H9 (cell line): ENCODE data around the gene RRP9. TPM values are rescaled to one million over a fixed set of nuclear protein-coding genes. Genes with fewer than 3 reads are reported as not detected.

Experiments used
- DNase-seq: peaks from one replicate; pipeline ENCODE4 v3.0.0-alpha.2; 2017
- H2AFZ ChIP-seq: one replicate; pipeline ENCODE4 v1.6.1; 2013; ENCODE audit warnings: mild to moderate bottlenecking, low read length, control low read depth, moderate library complexity
- H2AK5ac ChIP-seq: 2 replicates; pipeline ENCODE4 v1.6.1; 2013; ENCODE audit warnings: low read length, control low read depth, mixed read lengths; ENCODE audit not compliant: insufficient read length
- H2BK120ac ChIP-seq: one replicate; pipeline ENCODE4 v1.6.1; 2013; ENCODE audit warnings: low read depth, mild to moderate bottlenecking, low read length, control low read depth, inconsistent platforms; ENCODE audit not compliant: poor library complexity, severe bottlenecking
- H2BK12ac ChIP-seq: 2 replicates; pipeline ENCODE4 v1.6.1; 2013; ENCODE audit warnings: low read length, control low read depth, mixed read lengths, low read depth; ENCODE audit not compliant: insufficient read length
- H2BK15ac ChIP-seq: 2 replicates; pipeline ENCODE4 v1.6.1; 2013; ENCODE audit warnings: low read depth, low read length, control low read depth
- H2BK20ac ChIP-seq: one replicate; pipeline ENCODE4 v1.6.1; 2013; ENCODE audit warnings: low read depth, mild to moderate bottlenecking, low read length, control low read depth, inconsistent platforms; ENCODE audit not compliant: poor library complexity, severe bottlenecking
- H2BK5ac ChIP-seq: 2 replicates; pipeline ENCODE4 v1.6.1; 2013; ENCODE audit warnings: low read length, control low read depth, mixed read lengths; ENCODE audit not compliant: insufficient read length
- H3K14ac ChIP-seq: 2 replicates; pipeline ENCODE4 v1.6.1; 2013; ENCODE audit warnings: low read length, control low read depth; ENCODE audit not compliant: insufficient read depth
- H3K18ac ChIP-seq: 2 replicates; pipeline ENCODE4 v1.6.1; 2013; ENCODE audit warnings: low read depth, mild to moderate bottlenecking, mixed read lengths, low read length, control low read depth; ENCODE audit not compliant: insufficient read length
- H3K23ac ChIP-seq: 2 replicates; pipeline ENCODE4 v1.6.1; 2013; ENCODE audit warnings: low read length, control low read depth, mixed read lengths, low read depth; ENCODE audit not compliant: insufficient read length
- H3K23me2 ChIP-seq: 2 replicates; pipeline ENCODE4 v1.6.1; 2013; ENCODE audit warnings: low read depth, mild to moderate bottlenecking, mixed read lengths, low read length, control low read depth; ENCODE audit not compliant: insufficient read length, poor library complexity, severe bottlenecking
- H3K27ac ChIP-seq: 2 replicates; pipeline ENCODE4 v1.5.1; 2013; ENCODE audit warnings: low read length, control low read depth, mixed read lengths, low read depth; ENCODE audit not compliant: insufficient read length
- H3K27me3 ChIP-seq: 2 replicates; pipeline ENCODE4 v1.6.1; 2013; ENCODE audit warnings: low read length, control low read depth, inconsistent platforms; ENCODE audit not compliant: insufficient read depth
- H3K4ac ChIP-seq: 2 replicates; pipeline ENCODE4 v1.6.1; 2013; ENCODE audit warnings: low read depth, mild to moderate bottlenecking, control low read depth, inconsistent platforms, low read length, moderate library complexity
- H3K4me1 ChIP-seq: 2 replicates; pipeline ENCODE4 v1.6.1; 2013; ENCODE audit warnings: low read length, control low read depth, inconsistent platforms; ENCODE audit not compliant: insufficient read depth
- H3K4me2 ChIP-seq: 2 replicates; pipeline ENCODE4 v1.6.1; 2013; ENCODE audit warnings: low read length, control low read depth, mixed read lengths; ENCODE audit not compliant: insufficient read length, insufficient read depth
- H3K56ac ChIP-seq: 2 replicates; pipeline ENCODE4 v1.6.1; 2013; ENCODE audit warnings: low read depth, mild to moderate bottlenecking, mixed read lengths, low read length, control low read depth; ENCODE audit not compliant: insufficient read length
- H3K79me1 ChIP-seq: 2 replicates; pipeline ENCODE4 v1.6.1; 2013; ENCODE audit warnings: low read depth, mild to moderate bottlenecking, moderate library complexity, low read length, control low read depth, inconsistent platforms; ENCODE audit not compliant: insufficient read depth, poor library complexity, severe bottlenecking
- H3K79me2 ChIP-seq: 2 replicates; pipeline ENCODE4 v1.6.1; 2013; ENCODE audit warnings: low read length, control low read depth, inconsistent platforms; ENCODE audit not compliant: insufficient read depth
- H3K9ac ChIP-seq: 2 replicates; pipeline ENCODE4 v1.6.1; 2013; ENCODE audit warnings: low read length, control low read depth, mixed read lengths; ENCODE audit not compliant: insufficient read length; ENCODE audit errors: extremely low read depth
- H3K9me3 ChIP-seq: one replicate; pipeline ENCODE4 v1.6.1; 2013; ENCODE audit warnings: low read depth, low read length, inconsistent platforms; ENCODE audit not compliant: control insufficient read depth
- H3T11ph ChIP-seq: one replicate; pipeline ENCODE4 v1.6.1; 2013; ENCODE audit warnings: mild to moderate bottlenecking, low read length, control low read depth, inconsistent platforms
- H4K20me1 ChIP-seq: one replicate; pipeline ENCODE4 v1.6.1; 2013; ENCODE audit not compliant: control insufficient read depth, insufficient read length, insufficient read depth
- H4K5ac ChIP-seq: 2 replicates; pipeline ENCODE4 v1.6.1; 2013; ENCODE audit warnings: low read depth, mild to moderate bottlenecking, mixed read lengths, low read length, control low read depth; ENCODE audit not compliant: insufficient read length
- H4K8ac ChIP-seq: replicated peaks from 2 replicates; pipeline ENCODE4 v1.6.1; 2013; ENCODE audit warnings: low read length, control low read depth, mixed read lengths, low read depth; ENCODE audit not compliant: insufficient read length
- H4K91ac ChIP-seq: 2 replicates; pipeline ENCODE4 v1.6.1; 2013; ENCODE audit warnings: low read depth, mild to moderate bottlenecking, moderate library complexity, mixed read lengths, low read length, control low read depth; ENCODE audit not compliant: insufficient read length
- H3K27ac Mint-ChIP-seq, 3 experiments: 2 replicates in 2 of 3; 3 replicates in 1 of 3; pipeline ENCODE4 v1.8.0; 2020 to 2021; ENCODE audit warnings: mixed read lengths in 3 of 3, mild to moderate bottlenecking in 1 of 3, moderate library complexity in 1 of 3
- H3K27me3 Mint-ChIP-seq: 2 replicates; pipeline ENCODE4 v1.8.0; 2021; ENCODE audit warnings: low read depth, mild to moderate bottlenecking, moderate library complexity, mixed read lengths
- H3K36me3 Mint-ChIP-seq, 3 experiments: 2 replicates in 2 of 3; 3 replicates in 1 of 3; pipeline ENCODE4 v1.8.0; 2020 to 2021; ENCODE audit warnings: low read depth in 3 of 3, mixed read lengths in 3 of 3; ENCODE audit not compliant: insufficient read depth in 1 of 3
- H3K4me1 Mint-ChIP-seq, 2 experiments: 2 replicates each; pipeline ENCODE4 v1.8.0; 2020; ENCODE audit warnings: mixed read lengths in 2 of 2
- H3K4me3 Mint-ChIP-seq, 2 experiments: 2 replicates in 1 of 2; 3 replicates in 1 of 2; pipeline ENCODE4 v1.8.0; 2020 to 2021; ENCODE audit warnings: mild to moderate bottlenecking in 2 of 2, mixed read lengths in 2 of 2, moderate library complexity in 1 of 2
- H3K9me3 Mint-ChIP-seq, 2 experiments: 2 replicates in 1 of 2; 3 replicates in 1 of 2; pipeline ENCODE4 v1.8.0; 2020; ENCODE audit warnings: mild to moderate bottlenecking in 2 of 2, mixed read lengths in 2 of 2, moderate library complexity in 1 of 2
- WGBS: extraction: QIAGEN DNeasy Blood & Tissue Kit; methylation state at CpG from one replicate; pipeline ENCODE4 v1.1.7; 2013; ENCODE audit warnings: missing lambda C conversion rate, low lambda C conversion rate, mixed read lengths; ENCODE audit not compliant: insufficient read length; ENCODE audit errors: extremely low coverage; 5-methylcytosine and 5-hydroxymethylcytosine counted together
- total RNA-seq: library from RNA; stranded (reverse); gene quantifications from 2 replicates; pipeline ENCODE4 v1.2.1, GENCODE V29; 2021
- TF ChIP-seq, protein P1 (sequence below): fragments of 200-600 bp; sonication (generic); conservative IDR thresholded peaks from 3 replicates; pipeline ENCODE4 v1.8.0; 2021; ENCODE audit warnings: antibody characterized with exemption, mild to moderate bottlenecking

RRP9 gene
- total RNA-seq, 1 experiment from 2014 or later: 64.0 TPM

- no peaks in the 10 kb centered on the region for H3K79me1 ChIP-seq
- DNase-seq: no peak
- H3K27me3 ChIP-seq: no peaks in the 10 kb centered on the region
- no peaks in the 10 kb centered on the region for H3K79me2 ChIP-seq
- no peak overlapping the region for H3K23ac ChIP-seq
- no peak overlapping the region for H2BK5ac ChIP-seq
- no peak overlapping the region for H3K4me2 ChIP-seq
- H3K4me3 Mint-ChIP-seq: peak overlapping the region; percentile 38 to 86; a peak in 4 of 5 replicates
- no peak overlapping the region for H3K56ac ChIP-seq
- no peaks in the 10 kb centered on the region for H3K9me3 Mint-ChIP-seq
- H3K9me3 ChIP-seq: no peaks in the 10 kb centered on the region
- H2AFZ ChIP-seq: no peak overlapping the region
- no peak overlapping the region for H3T11ph ChIP-seq
- H3K18ac ChIP-seq: no peak overlapping the region
- H2AK5ac ChIP-seq: no peak overlapping the region
- peaks cover 0 to 5% (median 2%) of the 10 kb centered on the region in 3 experiments; a peak in 4 of 7 replicates for H3K36me3 Mint-ChIP-seq
- no peak overlapping the region for H3K27ac ChIP-seq
- H3K4ac ChIP-seq: no peak overlapping the region
- no peak overlapping the region for H2BK20ac ChIP-seq
- WGBS: no CpG with 5 or more reads among the region's 2 CpGs
- H2BK120ac ChIP-seq: no peak overlapping the region
- no peak overlapping the region for H2BK12ac ChIP-seq
- H3K14ac ChIP-seq: no peak overlapping the region
- H4K5ac ChIP-seq: no peak overlapping the region
- no peak overlapping the region for H4K8ac ChIP-seq
- no peaks in the 10 kb centered on the region for H4K20me1 ChIP-seq
- peaks cover 55 to 80% of the 10 kb centered on the region in 2 experiments for H3K4me1 Mint-ChIP-seq
- H2BK15ac ChIP-seq: no peak overlapping the region
- H3K4me1 ChIP-seq: peaks cover 11% of the 10 kb centered on the region; the same call in 1 of the 2 replicates
- H4K91ac ChIP-seq: no peak overlapping the region
- H3K23me2 ChIP-seq: peaks cover 11% of the 10 kb centered on the region
- peaks cover 44% of the 10 kb centered on the region for H3K27me3 Mint-ChIP-seq
- H3K27ac Mint-ChIP-seq: no peak overlapping the region
- no peak overlapping the region for H3K9ac ChIP-seq
- TF ChIP-seq, protein P1, sequence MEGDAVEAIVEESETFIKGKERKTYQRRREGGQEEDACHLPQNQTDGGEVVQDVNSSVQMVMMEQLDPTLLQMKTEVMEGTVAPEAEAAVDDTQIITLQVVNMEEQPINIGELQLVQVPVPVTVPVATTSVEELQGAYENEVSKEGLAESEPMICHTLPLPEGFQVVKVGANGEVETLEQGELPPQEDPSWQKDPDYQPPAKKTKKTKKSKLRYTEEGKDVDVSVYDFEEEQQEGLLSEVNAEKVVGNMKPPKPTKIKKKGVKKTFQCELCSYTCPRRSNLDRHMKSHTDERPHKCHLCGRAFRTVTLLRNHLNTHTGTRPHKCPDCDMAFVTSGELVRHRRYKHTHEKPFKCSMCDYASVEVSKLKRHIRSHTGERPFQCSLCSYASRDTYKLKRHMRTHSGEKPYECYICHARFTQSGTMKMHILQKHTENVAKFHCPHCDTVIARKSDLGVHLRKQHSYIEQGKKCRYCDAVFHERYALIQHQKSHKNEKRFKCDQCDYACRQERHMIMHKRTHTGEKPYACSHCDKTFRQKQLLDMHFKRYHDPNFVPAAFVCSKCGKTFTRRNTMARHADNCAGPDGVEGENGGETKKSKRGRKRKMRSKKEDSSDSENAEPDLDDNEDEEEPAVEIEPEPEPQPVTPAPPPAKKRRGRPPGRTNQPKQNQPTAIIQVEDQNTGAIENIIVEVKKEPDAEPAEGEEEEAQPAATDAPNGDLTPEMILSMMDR: no peak
Observed at GRCh38 chr3:51966016-51966415, 24.3 kb upstream of the RRP9 start.
